GM18861 (cell line): ENCODE measurements around the gene VPS51.
"Not testable (repeated sequence)": the region's sequence is repeated elsewhere in the genome, so short reads cannot be mapped to it uniquely, and the experiment has no call there.

ENCODE experiments used
- ATAC-seq: cut with Tn5 transposase; IDR thresholded peaks from one replicate; pipeline ENCODE4 v1.9.1; 2021; ENCODE audit not compliant: unreplicated experiment

Gene VPS51

GRCh38 chr11:65118097-65118837 lies 22.3 kb downstream of the VPS51 start:
- ATAC-seq: no peak

GRCh38 chr11:65118891-65119669 lies 23.1 kb downstream of the VPS51 start:
- not testable (repeated sequence) for ATAC-seq

GRCh38 chr11:65119670-65119995 lies 23.6 kb downstream of the VPS51 start:
- ATAC-seq: no peak

GRCh38 chr11:65120831-65121230 lies 24.8 kb downstream of the VPS51 start:
- no peak for ATAC-seq

GRCh38 chr11:65121447-65121864 lies 25.4 kb downstream of the VPS51 start:
- ATAC-seq: no peak

- ATAC-seq: peak; percentile 57
These were observed 26.1 kb downstream of the VPS51 start, which contains the start of the genes FAU and MRPL49 for GRCh38 chr11:65121865-65122696. Gene FAU, minus strand, starts transcription at chr11:65122134. Its CDS starts 321 bp downstream, at chr11:65121813. Gene MRPL49, plus strand, starts transcription at chr11:65122321. Its CDS starts 26 bp downstream, at chr11:65122347.

GRCh38 chr11:65124480-65125196 lies 28.6 kb downstream of the VPS51 start:
- no peak for ATAC-seq

- ATAC-seq: no peak
These were observed 29.4 kb downstream of the VPS51 start for GRCh38 chr11:65125197-65126056.

- no peak for ATAC-seq
These were observed 30.7 kb downstream of the VPS51 start for GRCh38 chr11:65126624-65127274.

GRCh38 chr11:65127473-65128181 lies 31.6 kb downstream of the VPS51 start:
- no peak for ATAC-seq

GRCh38 chr11:65128182-65129145 lies 32.5 kb downstream of the VPS51 start:
- no peak for ATAC-seq

- no peak for ATAC-seq
These were observed 33.8 kb downstream of the VPS51 start for GRCh38 chr11:65129649-65130441.

GRCh38 chr11:65130631-65131416 lies 34.8 kb downstream of the VPS51 start:
- ATAC-seq: no peak

GRCh38 chr11:65131417-65131776 lies 35.4 kb downstream of the VPS51 start:
- ATAC-seq: no peak

- no peak for ATAC-seq
These were observed 35.9 kb downstream of the VPS51 start for GRCh38 chr11:65131895-65132237.
